IPS-NIHi11 (cell line): Measurements from ENCODE around the gene MPDU1.
"Not testable (repeated sequence)": the region's sequence is repeated elsewhere in the genome, so short reads cannot be mapped to it uniquely, and the experiment has no call there.

ENCODE experiments used
- DNase-seq: peaks from one replicate; pipeline ENCODE4 v3.0.0; 2012; ENCODE audit warnings: mixed read lengths, low spot score

Gene MPDU1

GRCh38 chr17:7614425-7615264 is 31.0 kb downstream of the MPDU1 start, which contains the start of gene FXR2:
FXR2 (minus strand) TSS chr17:7614897; CDS start chr17:7614532, 365 bp downstream.
- DNase-seq: peak; percentile 99

- no peak for DNase-seq
Measured at GRCh38 chr17:7615265-7615747, 31.7 kb downstream of the MPDU1 start.

- no peak for DNase-seq
Measured at GRCh38 chr17:7618608-7619007, 35.0 kb downstream of the MPDU1 start.

- no peak for DNase-seq
Measured at GRCh38 chr17:7620835-7621234, 37.2 kb downstream of the MPDU1 start.

GRCh38 chr17:7623661-7624060 is 40.0 kb downstream of the MPDU1 start:
- no peak for DNase-seq

GRCh38 chr17:7625749-7626148 is 42.1 kb downstream of the MPDU1 start:
- DNase-seq: not testable (repeated sequence)

GRCh38 chr17:7626307-7626706 is 42.7 kb downstream of the MPDU1 start:
- no peak for DNase-seq

GRCh38 chr17:7626956-7627249 is 43.3 kb downstream of the MPDU1 start:
- no peak for DNase-seq

- peak; percentile 98 for DNase-seq
Measured at GRCh38 chr17:7627250-7628121, 43.8 kb downstream of the MPDU1 start, which contains the start of gene SAT2. SAT2 (minus strand) TSS chr17:7627821; CDS start chr17:7627635, 186 bp downstream.

GRCh38 chr17:7629939-7630571 is 46.4 kb downstream of the MPDU1 start, which contains the start of gene SHBG:
SHBG (plus strand) TSS chr17:7630135; CDS start chr17:7630173, 38 bp downstream.
- DNase-seq: no peak

GRCh38 chr17:7631398-7632380 is 48.0 kb downstream of the MPDU1 start:
- DNase-seq: no peak

GRCh38 chr17:7632492-7632894 is 48.8 kb downstream of the MPDU1 start:
- peak; percentile 83 for DNase-seq

GRCh38 chr17:7633093-7633492 is 49.4 kb downstream of the MPDU1 start:
- no peak for DNase-seq

- DNase-seq: peak; percentile 73
Measured at GRCh38 chr17:7634384-7634783, 50.7 kb downstream of the MPDU1 start.

- no peak for DNase-seq
Measured at GRCh38 chr17:7636163-7636562, 52.5 kb downstream of the MPDU1 start.
